Vagina (tissue), 2 donors: Measurements from ENCODE around the gene MORF4L1. TPM values are rescaled to one million over a fixed set of nuclear protein-coding genes. Genes with fewer than 3 reads are reported as not detected.
"Not testable (repeated sequence)": the region's sequence is repeated elsewhere in the genome, so short reads cannot be mapped to it uniquely, and the experiment has no call there.

Source experiments
- DNase-seq, 2 donors: peaks; one replicate each; pipeline ENCODE4 v3.0.0-alpha.2; 2017; ENCODE audit errors: extremely low spot score in 2 of 2
- H3K27ac ChIP-seq: fragments of 200-600 bp; sonication (generic); one replicate; pipeline ENCODE4 v1.5.1; 2019
- H3K27me3 ChIP-seq: fragments of 200-600 bp; sonication (generic); one replicate; pipeline ENCODE4 v1.5.1; 2019
- H3K36me3 ChIP-seq, 2 donors: fragments of 200-600 bp; sonication (generic); one replicate each; pipeline ENCODE4 v1.5.1; 2017 to 2019
- H3K4me1 ChIP-seq: fragments of 200-600 bp; sonication (generic); one replicate; pipeline ENCODE4 v1.5.1; 2019
- H3K4me3 ChIP-seq, 2 donors: fragments of 200-600 bp; sonication (generic); 1 replicate in 1 of 2; 2 replicates in 1 of 2; pipeline ENCODE4 v1.5.1; 2016 to 2019
- H3K9me3 ChIP-seq: fragments of 200-600 bp; sonication (generic); one replicate; pipeline ENCODE4 v1.5.1; 2019
- POLR2A ChIP-seq, 2 donors: fragments of 450-650 bp; IDR thresholded peaks; one replicate each; pipeline ENCODE4 v1.6.1; 2017; ENCODE audit warnings: antibody characterized with exemption in 2 of 2, mild to moderate bottlenecking in 2 of 2, moderate library complexity in 2 of 2
- POLR2AphosphoS5 ChIP-seq, 2 donors: sonication (generic); formaldehyde crosslinking; IDR thresholded peaks; one replicate each; pipeline ENCODE4 v1.9.0; 2017; ENCODE audit warnings: antibody characterized with exemption in 2 of 2, mild to moderate bottlenecking in 2 of 2, low read depth in 1 of 2; ENCODE audit not compliant: insufficient read depth in 1 of 2
- intact Hi-C: fragments of 100-400 bp; cut with DNase I; formaldehyde crosslinking; loops from one replicate; pipeline ENCODE4 v1.15.1; 2023
- total RNA-seq: library from RNA; depleted of rRNA; stranded (reverse); fragments of >200 nt; gene quantifications from one replicate; pipeline ENCODE4 v1.2.3, GENCODE V29; 2016
- TF ChIP-seq, protein P1 (sequence below), 3 experiments: fragments of 450-650 bp in 2 of 3; fragments of 200-600 bp in 1 of 3; sonication (generic) in 1 of 3; IDR thresholded peaks; one replicate each; pipeline ENCODE4 v1.5.1; 2017 to 2019; ENCODE audit warnings: antibody characterized with exemption in 3 of 3, mild to moderate bottlenecking in 2 of 3, moderate library complexity in 2 of 3

Gene MORF4L1
- total RNA-seq, 1 donor from 2014 or later, result 170 TPM

DNA sequence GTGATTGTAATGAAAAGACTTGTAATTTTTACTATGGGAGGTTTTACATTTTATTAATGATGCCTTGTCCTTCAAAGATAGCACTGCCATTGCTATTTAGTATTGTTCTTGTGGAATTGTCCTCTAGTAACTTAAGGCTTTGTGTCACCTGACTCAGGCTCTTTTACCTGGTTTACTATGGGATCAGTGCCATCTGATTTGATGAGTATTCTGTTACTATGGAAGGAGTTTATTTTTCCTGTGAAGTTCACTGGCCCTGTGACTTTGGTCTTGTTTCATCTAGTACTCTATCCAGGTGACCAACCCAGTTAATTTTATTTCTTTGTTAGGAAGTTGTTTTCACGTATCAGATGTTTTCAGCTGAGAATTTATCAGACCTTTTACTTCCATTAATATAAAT is 9.0 kb downstream of the MORF4L1 start:
- peaks cover 84% of the 10 kb centered on the region for H3K4me1 ChIP-seq
- no peaks in the 10 kb centered on the region for H3K27me3 ChIP-seq
- no peak for TF ChIP-seq POLR2A (IDR thresholded peaks at IDR 0.05)
- TF ChIP-seq, protein P1, sequence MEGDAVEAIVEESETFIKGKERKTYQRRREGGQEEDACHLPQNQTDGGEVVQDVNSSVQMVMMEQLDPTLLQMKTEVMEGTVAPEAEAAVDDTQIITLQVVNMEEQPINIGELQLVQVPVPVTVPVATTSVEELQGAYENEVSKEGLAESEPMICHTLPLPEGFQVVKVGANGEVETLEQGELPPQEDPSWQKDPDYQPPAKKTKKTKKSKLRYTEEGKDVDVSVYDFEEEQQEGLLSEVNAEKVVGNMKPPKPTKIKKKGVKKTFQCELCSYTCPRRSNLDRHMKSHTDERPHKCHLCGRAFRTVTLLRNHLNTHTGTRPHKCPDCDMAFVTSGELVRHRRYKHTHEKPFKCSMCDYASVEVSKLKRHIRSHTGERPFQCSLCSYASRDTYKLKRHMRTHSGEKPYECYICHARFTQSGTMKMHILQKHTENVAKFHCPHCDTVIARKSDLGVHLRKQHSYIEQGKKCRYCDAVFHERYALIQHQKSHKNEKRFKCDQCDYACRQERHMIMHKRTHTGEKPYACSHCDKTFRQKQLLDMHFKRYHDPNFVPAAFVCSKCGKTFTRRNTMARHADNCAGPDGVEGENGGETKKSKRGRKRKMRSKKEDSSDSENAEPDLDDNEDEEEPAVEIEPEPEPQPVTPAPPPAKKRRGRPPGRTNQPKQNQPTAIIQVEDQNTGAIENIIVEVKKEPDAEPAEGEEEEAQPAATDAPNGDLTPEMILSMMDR (IDR thresholded peaks at IDR 0.05), result no peak
- no peak for TF ChIP-seq POLR2AphosphoS5 (IDR thresholded peaks at IDR 0.05; ENCODE audit: insufficient read depth in 1 of 2, low read depth in 1 of 2)
- H3K36me3 ChIP-seq, result peaks cover 0 to 38% of the 10 kb centered on the region in 2 donors
- H3K27ac ChIP-seq, result no peak overlapping the region
- no peaks in the 10 kb centered on the region for H3K9me3 ChIP-seq
- no peak for DNase-seq
- intact Hi-C loops, result no loop called here
- no peak overlapping the region for H3K4me3 ChIP-seq

DNA sequence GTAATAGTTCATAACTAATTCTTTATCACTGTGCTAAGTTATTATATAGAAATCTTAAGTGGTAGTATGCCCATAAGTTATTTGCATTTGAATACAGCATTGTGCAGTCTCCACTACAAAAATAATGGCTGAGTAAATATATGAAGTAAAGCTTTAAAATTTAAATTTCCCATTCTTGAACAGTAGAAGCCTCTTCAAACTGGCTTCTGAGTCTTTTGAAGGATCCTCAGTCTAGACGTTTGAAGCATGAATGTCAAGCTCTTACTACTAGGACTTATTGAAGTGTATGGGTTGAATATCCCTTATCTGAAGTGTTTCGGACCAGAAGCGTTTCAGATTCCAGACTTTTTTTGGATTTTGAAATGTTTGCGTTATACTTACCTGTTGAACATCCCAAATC is 16.3 kb downstream of the MORF4L1 start:
- intact Hi-C loops, result no loop called here
- H3K36me3 ChIP-seq, result peaks cover 0 to 86% of the 10 kb centered on the region in 2 donors

DNA sequence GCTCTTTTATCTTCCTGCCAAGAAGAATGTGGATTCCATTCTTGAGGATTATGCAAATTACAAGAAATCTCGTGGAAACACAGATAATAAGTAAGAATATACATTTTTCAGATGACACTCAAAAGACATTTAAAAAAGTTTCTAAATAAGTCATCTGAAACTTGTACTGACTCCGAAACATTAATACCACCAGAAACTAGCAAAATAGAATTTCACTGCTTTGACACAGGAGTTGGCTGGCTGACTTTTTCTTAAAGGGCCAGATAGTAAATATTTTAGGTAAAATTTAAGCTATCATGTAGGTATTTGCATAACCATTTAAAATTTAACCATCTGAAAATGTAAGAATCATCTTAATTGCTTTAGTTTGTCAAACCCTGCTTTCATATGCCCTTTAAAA is 20.8 kb downstream of the MORF4L1 start:
- peaks cover 2 to 79% of the 10 kb centered on the region in 2 donors for H3K36me3 ChIP-seq
- no peaks in the 10 kb centered on the region for H3K4me1 ChIP-seq
- no peaks in the 10 kb centered on the region for H3K27me3 ChIP-seq
- H3K27ac ChIP-seq, result no peak overlapping the region
- DNase-seq, result no peak
- no peaks in the 10 kb centered on the region for H3K9me3 ChIP-seq
- no peak overlapping the region for H3K4me3 ChIP-seq
- intact Hi-C loops, result no loop called here
- TF ChIP-seq POLR2AphosphoS5 (IDR thresholded peaks at IDR 0.05; ENCODE audit: insufficient read depth in 1 of 2, low read depth in 1 of 2) (no peak), POLR2A (IDR thresholded peaks at IDR 0.05) (no peak)
- TF ChIP-seq, protein P1 (IDR thresholded peaks at IDR 0.05), result no peak

More for the DNA sequence above, 16.3 kb downstream of the MORF4L1 start:
- Histone ChIP-seq H3K9me3 (no peaks in the 10 kb centered on the region), H3K4me3 (no peak overlapping the region), H3K27ac (no peak overlapping the region), H3K4me1 (peaks cover 16% of the 10 kb centered on the region), H3K27me3 (no peaks in the 10 kb centered on the region)
- no peak for DNase-seq
- TF ChIP-seq POLR2A (IDR thresholded peaks at IDR 0.05), result no peak
- no peak for TF ChIP-seq POLR2AphosphoS5 (IDR thresholded peaks at IDR 0.05; ENCODE audit: insufficient read depth in 1 of 2, low read depth in 1 of 2)
- TF ChIP-seq, protein P1 (IDR thresholded peaks at IDR 0.05), result no peak

- TF ChIP-seq POLR2AphosphoS5 (IDR thresholded peaks at IDR 0.05; ENCODE audit: insufficient read depth in 1 of 2, low read depth in 1 of 2) (no peak), POLR2A (IDR thresholded peaks at IDR 0.05) (no peak)
- TF ChIP-seq, protein P1 (IDR thresholded peaks at IDR 0.05), result no peak
- intact Hi-C loops, result no loop called here
These were observed 22.8 kb downstream of the MORF4L1 start for GRCh38 chr15:78895471-78895870.

GRCh38 chr15:78898540-78898939 is 25.9 kb downstream of the MORF4L1 start:
- Histone ChIP-seq H3K27me3 (no peaks in the 10 kb centered on the region), H3K4me1 (peaks cover 15% of the 10 kb centered on the region), H3K27ac (no peak overlapping the region), H3K36me3 (peaks cover 2 to 83% of the 10 kb centered on the region in 2 donors), H3K9me3 (no peaks in the 10 kb centered on the region), H3K4me3 (no peak overlapping the region)
- intact Hi-C loops, result no loop called here
- no peak for DNase-seq
- TF ChIP-seq, protein P1 (IDR thresholded peaks at IDR 0.05), result no peak
- TF ChIP-seq POLR2AphosphoS5 (IDR thresholded peaks at IDR 0.05; ENCODE audit: insufficient read depth in 1 of 2, low read depth in 1 of 2) (no peak), POLR2A (IDR thresholded peaks at IDR 0.05) (no peak)

More at GRCh38 chr15:78895471-78895870, 22.8 kb downstream of the MORF4L1 start:
- Histone ChIP-seq H3K4me1 (no peaks in the 10 kb centered on the region), H3K9me3 (no peaks in the 10 kb centered on the region), H3K36me3 (peaks cover 2 to 83% of the 10 kb centered on the region in 2 donors), H3K27me3 (no peaks in the 10 kb centered on the region), H3K27ac (no peak overlapping the region), H3K4me3 (no peak overlapping the region)
- no peak for DNase-seq

DNA sequence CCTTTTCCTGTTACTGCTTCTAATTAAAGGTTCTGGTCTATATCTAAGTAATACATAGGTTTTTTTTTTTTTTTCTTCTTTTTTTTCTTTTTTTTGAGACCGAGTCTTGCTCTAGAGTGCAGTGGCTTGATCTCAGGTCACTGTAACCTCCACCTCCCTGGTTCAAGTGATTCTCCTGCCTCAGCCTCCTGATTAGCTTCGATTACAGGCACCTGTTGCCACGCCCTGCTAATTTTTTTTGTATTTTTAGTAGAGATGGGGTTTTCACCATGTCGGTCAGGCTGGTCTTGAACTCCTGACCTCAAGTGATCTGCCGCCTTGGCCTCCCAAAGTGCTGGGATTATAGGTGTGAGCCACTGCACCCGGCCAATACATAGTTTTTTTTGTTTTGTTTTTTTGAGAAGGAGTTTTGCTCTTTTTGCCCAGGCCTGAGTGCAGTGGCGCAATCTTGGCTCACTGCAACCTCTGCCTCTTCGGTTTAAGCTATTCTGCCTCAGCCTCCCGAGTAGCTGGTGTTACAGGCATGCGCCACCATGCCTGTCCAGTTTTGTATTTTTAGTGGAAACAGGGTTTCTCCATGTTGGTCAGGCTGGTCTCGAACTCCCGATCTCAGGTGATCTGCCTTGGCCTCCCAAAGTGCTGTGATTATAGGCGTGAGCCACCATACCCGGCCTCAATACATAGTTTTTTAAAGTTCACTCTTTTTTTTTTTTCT is 28.3 kb downstream of the MORF4L1 start:
- H3K36me3 ChIP-seq, result peaks cover 2 to 68% of the 10 kb centered on the region in 2 donors
- H3K9me3 ChIP-seq, H3K4me3 ChIP-seq, DNase-seq, H3K27me3 ChIP-seq, intact Hi-C loops, H3K27ac ChIP-seq: not testable (repeated sequence)
- peaks cover 18% of the 10 kb centered on the region for H3K4me1 ChIP-seq

- intact Hi-C loops, H3K9me3 ChIP-seq, H3K4me3 ChIP-seq, DNase-seq, H3K27me3 ChIP-seq: not testable (repeated sequence)
- Histone ChIP-seq H3K36me3 (peaks cover 2 to 65% of the 10 kb centered on the region in 2 donors), H3K27ac (peak overlapping the region; percentile 2), H3K4me1 (peaks cover 30% of the 10 kb centered on the region)
These were observed 29.8 kb downstream of the MORF4L1 start for GRCh38 chr15:78902281-78903032.
